PC-3 (cell line): ENCODE data around the gene CAPN7. TPM values are rescaled to one million over a fixed set of nuclear protein-coding genes. Genes with fewer than 3 reads are reported as not detected.

ENCODE experiments used
- ATAC-seq: fragments of 200-7000 bp; cut with Tn5 transposase; 2 replicates; pipeline ENCODE4 v1.9.1; 2020; ENCODE audit warnings: mild to moderate bottlenecking, moderate library complexity
- BruUV-seq: library from RNA; stranded (reverse); fragments of 400-500 nt; replicated peaks from 2 replicates; lab custom pipeline; 2021; lab: Mats Ljungman, UMichigan
- CTCF ChIA-PET: fragments of 300-600 bp; sonication (Branson Sonifier 250); formaldehyde crosslinking; loops from one replicate; lab custom pipeline; 2022; ENCODE audit warnings: antibody characterized with exemption; lab: Charles Lee
- POLR2A ChIA-PET: fragments of 300-600 bp; sonication (Branson Sonifier 250); formaldehyde crosslinking; loops from one replicate; lab custom pipeline; 2022; ENCODE audit warnings: antibody characterized with exemption; ENCODE audit not compliant: unreplicated experiment; lab: Charles Lee
- DNase-seq: peaks from one replicate; pipeline ENCODE4 v3.0.0-alpha.2; 2015
- H2AFZ ChIP-seq: fragments of 300-600 bp; sonication (generic); 2 replicates; pipeline ENCODE4 v1.6.0; 2016; ENCODE audit warnings: antibody characterized with exemption, low read length
- H3F3A ChIP-seq: fragments of 300-600 bp; sonication (generic); one replicate; pipeline ENCODE4 v1.6.0; 2017; ENCODE audit warnings: antibody characterized with exemption, low read length, control low read depth, mild to moderate bottlenecking; ENCODE audit not compliant: unreplicated experiment
- H3K27ac ChIP-seq: fragments of 300-600 bp; sonication (generic); 2 replicates; pipeline ENCODE4 v1.5.1; 2016; ENCODE audit warnings: mild to moderate bottlenecking, low read length
- H3K27me3 ChIP-seq: fragments of 300-600 bp; sonication (generic); 2 replicates; pipeline ENCODE4 v1.6.1; 2016; ENCODE audit warnings: low read length, mixed read lengths
- H3K36me3 ChIP-seq: fragments of 300-600 bp; sonication (generic); 2 replicates; pipeline ENCODE4 v1.6.1; 2016; ENCODE audit warnings: low read depth, mixed run types, low read length, mixed read lengths
- H3K4me1 ChIP-seq: fragments of 300-600 bp; sonication (generic); 2 replicates; pipeline ENCODE4 v1.5.1; 2016; ENCODE audit warnings: low read length; ENCODE audit not compliant: insufficient read depth
- H3K4me2 ChIP-seq: fragments of 300-600 bp; sonication (generic); 2 replicates; pipeline ENCODE4 v1.6.0; 2016; ENCODE audit warnings: low read length
- H3K4me3 ChIP-seq: fragments of 300-600 bp; sonication (generic); 2 replicates; pipeline ENCODE4 v1.5.1; 2016; ENCODE audit warnings: mild to moderate bottlenecking, low read length, mixed read lengths
- H3K79me2 ChIP-seq: fragments of 300-600 bp; sonication (generic); 2 replicates; pipeline ENCODE4 v1.6.1; 2017; ENCODE audit warnings: low read length, mixed read lengths
- H3K9ac ChIP-seq: fragments of 300-600 bp; sonication (generic); 2 replicates; pipeline ENCODE4 v1.6.0; 2016; ENCODE audit warnings: mild to moderate bottlenecking, low read length
- H3K9me2 ChIP-seq: fragments of 300-600 bp; sonication (generic); replicated peaks from 2 replicates; pipeline ENCODE4 v1.6.1; 2016; ENCODE audit warnings: mixed run types, low read length, mixed read lengths
- H3K9me3 ChIP-seq: fragments of 300-600 bp; sonication (generic); 2 replicates; pipeline ENCODE4 v1.6.1; 2016; ENCODE audit warnings: low read length, mixed read lengths
- H4K20me1 ChIP-seq: fragments of 300-600 bp; sonication (generic); 2 replicates; pipeline ENCODE4 v1.6.1; 2016; ENCODE audit warnings: low read length, mixed read lengths
- EZH2 ChIP-seq: fragments of 300-600 bp; sonication (generic); IDR thresholded peaks from one replicate; pipeline ENCODE4 v1.6.1; 2017; ENCODE audit warnings: antibody characterized with exemption, mild to moderate bottlenecking, low read length; ENCODE audit not compliant: unreplicated experiment
- EZH2phosphoT487 ChIP-seq: fragments of 300-600 bp; sonication (generic); IDR thresholded peaks from 2 replicates; pipeline ENCODE4 v1.6.1; 2018; ENCODE audit warnings: mild to moderate bottlenecking, antibody characterized with exemption, low read length, borderline replicate concordance
- intact Hi-C: fragments of 100-400 bp; cut with micrococcal nuclease; formaldehyde crosslinking; loops from 2 replicates; pipeline ENCODE4 v1.9.0; 2023
- total RNA-seq: library from RNA; depleted of rRNA; stranded (reverse); fragments of >200 nt; gene quantifications from 2 replicates; pipeline ENCODE4 v1.2.3, GENCODE V29; 2014
- TF ChIP-seq, protein P1 (sequence below): fragments of 300-600 bp; sonication (generic); conservative IDR thresholded peaks from 2 replicates; pipeline ENCODE4 v1.5.1; 2017; ENCODE audit warnings: antibody characterized with exemption, low read depth, mild to moderate bottlenecking, low read length

The CAPN7 gene
- total RNA-seq, 1 experiment from 2014 or later, result 32.7 TPM

- no peaks in the 10 kb centered on the region for H3K9me3 ChIP-seq
- H3K9me2 ChIP-seq, result no peaks in the 10 kb centered on the region
- H3K4me3 ChIP-seq, result no peak overlapping the region
- intact Hi-C loops, result no loop called here
- H3K79me2 ChIP-seq, result no peaks in the 10 kb centered on the region
- DNase-seq (no peak), ATAC-seq (no peak)
- no peak for TF ChIP-seq EZH2
- no peak for TF ChIP-seq EZH2phosphoT487
- TF ChIP-seq, protein P1, sequence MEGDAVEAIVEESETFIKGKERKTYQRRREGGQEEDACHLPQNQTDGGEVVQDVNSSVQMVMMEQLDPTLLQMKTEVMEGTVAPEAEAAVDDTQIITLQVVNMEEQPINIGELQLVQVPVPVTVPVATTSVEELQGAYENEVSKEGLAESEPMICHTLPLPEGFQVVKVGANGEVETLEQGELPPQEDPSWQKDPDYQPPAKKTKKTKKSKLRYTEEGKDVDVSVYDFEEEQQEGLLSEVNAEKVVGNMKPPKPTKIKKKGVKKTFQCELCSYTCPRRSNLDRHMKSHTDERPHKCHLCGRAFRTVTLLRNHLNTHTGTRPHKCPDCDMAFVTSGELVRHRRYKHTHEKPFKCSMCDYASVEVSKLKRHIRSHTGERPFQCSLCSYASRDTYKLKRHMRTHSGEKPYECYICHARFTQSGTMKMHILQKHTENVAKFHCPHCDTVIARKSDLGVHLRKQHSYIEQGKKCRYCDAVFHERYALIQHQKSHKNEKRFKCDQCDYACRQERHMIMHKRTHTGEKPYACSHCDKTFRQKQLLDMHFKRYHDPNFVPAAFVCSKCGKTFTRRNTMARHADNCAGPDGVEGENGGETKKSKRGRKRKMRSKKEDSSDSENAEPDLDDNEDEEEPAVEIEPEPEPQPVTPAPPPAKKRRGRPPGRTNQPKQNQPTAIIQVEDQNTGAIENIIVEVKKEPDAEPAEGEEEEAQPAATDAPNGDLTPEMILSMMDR, result no peak
- ChIA-PET POLR2A (no interaction called here), CTCF (no interaction called here)
- BruUV-seq, result no TSS peak
- no peaks in the 10 kb centered on the region for H3K27me3 ChIP-seq
- no peaks in the 10 kb centered on the region for H4K20me1 ChIP-seq
- H3K36me3 ChIP-seq, result no peaks in the 10 kb centered on the region
- H3K4me2 ChIP-seq, result no peak overlapping the region
- no peak overlapping the region for H3K27ac ChIP-seq
- no peaks in the 10 kb centered on the region for H3F3A ChIP-seq
- H2AFZ ChIP-seq, result no peak overlapping the region
- H3K9ac ChIP-seq, result no peak overlapping the region
- H3K4me1 ChIP-seq, result no peaks in the 10 kb centered on the region
Measured at GRCh38 chr3:15291589-15292541, 85.8 kb downstream of the CAPN7 start.

- no peaks in the 10 kb centered on the region for H3K79me2 ChIP-seq
- TF ChIP-seq EZH2, result no peak
- TF ChIP-seq, protein P1, result no peak
- TF ChIP-seq EZH2phosphoT487, result no peak
- H3K4me2 ChIP-seq, result no peak overlapping the region
- H3K36me3 ChIP-seq, result no peaks in the 10 kb centered on the region
- H3K27ac ChIP-seq, result no peak overlapping the region
- H2AFZ ChIP-seq, result no peak overlapping the region
- ATAC-seq (no peak), DNase-seq (no peak)
- H3K27me3 ChIP-seq, result no peaks in the 10 kb centered on the region
- BruUV-seq, result no TSS peak
- POLR2A ChIA-PET, result no interaction called here
- no peaks in the 10 kb centered on the region for H3K9me3 ChIP-seq
- H3K9ac ChIP-seq, result no peak overlapping the region
- CTCF ChIA-PET, result no interaction called here
- no peaks in the 10 kb centered on the region for H4K20me1 ChIP-seq
- H3K9me2 ChIP-seq, result no peaks in the 10 kb centered on the region
- intact Hi-C loops, result no loop called here
- H3F3A ChIP-seq, result no peaks in the 10 kb centered on the region
- no peak overlapping the region for H3K4me3 ChIP-seq
- H3K4me1 ChIP-seq, result no peaks in the 10 kb centered on the region
Measured at GRCh38 chr3:15292765-15293522, 86.9 kb downstream of the CAPN7 start.
